K562 (cell line): ENCODE results near the gene TSPAN14. TPM values are rescaled to one million over a fixed set of nuclear protein-coding genes. Genes with fewer than 3 reads are reported as not detected.

Source experiments
- ARID1B ChIP-seq: fragments of 450-650 bp; IDR thresholded peaks from 2 replicates; pipeline ENCODE4 v1.6.1; 2016; ENCODE audit warnings: antibody characterized with exemption, mild to moderate bottlenecking, inconsistent platforms
- CBFA2T2 ChIP-seq: fragments of 450-650 bp; conservative IDR thresholded peaks from 2 replicates; pipeline ENCODE4 v1.6.1; 2017; ENCODE audit warnings: mild to moderate bottlenecking
- ELF1 ChIP-seq: fragments of 200-800 bp; sonication (Bioruptor generic); IDR thresholded peaks from 2 replicates; pipeline ENCODE4 v1.6.1; 2016; ENCODE audit warnings: missing genetic modification characterization, missing compliant biosample characterization
- HMGN3 ChIP-seq: IDR thresholded peaks from 2 replicates; pipeline ENCODE4 v1.6.1; 2011; ENCODE audit warnings: borderline replicate concordance, low read depth, mild to moderate bottlenecking, mixed read lengths, low read length; ENCODE audit not compliant: insufficient read length; ENCODE audit errors: extremely low read depth
- IFI16 ChIP-seq: fragments of 250-450 bp; sonication (Bioruptor Pico); IDR thresholded peaks from 2 replicates; pipeline ENCODE4 v2.1.2; 2022; ENCODE audit warnings: mild to moderate bottlenecking, inconsistent platforms
- LCOR ChIP-seq: sonication (generic); formaldehyde crosslinking; IDR thresholded peaks from 2 replicates; pipeline ENCODE4 v1.8.0; 2022; ENCODE audit warnings: mild to moderate bottlenecking, missing genetic modification reagents
- NCOA1 ChIP-seq: fragments of 450-650 bp; IDR thresholded peaks from 2 replicates; pipeline ENCODE4 v1.6.1; 2016; ENCODE audit warnings: low read depth
- POLR2B ChIP-seq: fragments of 450-650 bp; IDR thresholded peaks from 2 replicates; pipeline ENCODE4 v1.6.1; 2018; ENCODE audit warnings: low read depth; ENCODE audit not compliant: partially characterized antibody
- PURB ChIP-seq: sonication (generic); formaldehyde crosslinking; IDR thresholded peaks from 2 replicates; pipeline ENCODE4 v1.9.0; 2021; ENCODE audit warnings: low read depth, mild to moderate bottlenecking, missing genetic modification reagents
- ZC3H11A ChIP-seq: IDR thresholded peaks from 2 replicates; pipeline ENCODE4 v1.6.1; 2012; ENCODE audit warnings: low read depth, low read length, improper control_type of control experiment
- ZC3H8 ChIP-seq: fragments of 450-650 bp; IDR thresholded peaks from 2 replicates; pipeline ENCODE4 v1.6.1; 2017
- ZNF436 ChIP-seq: fragments of 250-450, 450-650 bp; sonication (Bioruptor Pico); formaldehyde crosslinking; IDR thresholded peaks from 2 replicates; pipeline ENCODE4 v1.7.0; 2020; ENCODE audit warnings: mild to moderate bottlenecking
- polyA plus RNA-seq, 8 experiments: library from polyadenylated mRNA; depleted of rRNA in 4 of 8; stranded (reverse) in 5 of 8; unstranded in 3 of 8; fragments of >200 nt; fragmentation: Nextera tagmentation in 2 of 8; fragmentation: Illumina TruSeq in 1 of 8; extraction: Ambion mirVana in 2 of 8; extraction: Trizol in 1 of 8; gene quantifications; 2 replicates each; pipeline versions ENCODE4 v1.2.1 to v1.2.3, GENCODE V29; 2011 to 2014; ENCODE audit warnings: inconsistent platforms in 1 of 8, missing spikeins in 1 of 8
- total RNA-seq, 7 experiments: library from RNA; depleted of rRNA in 6 of 7; stranded (reverse); fragments of >200 nt in 6 of 7; fragmentation: Illumina TruSeq in 2 of 7; extraction: Trizol in 2 of 7; gene quantifications; 2 replicates each; pipeline versions ENCODE4 v1.2.1 to v1.2.3, GENCODE V29; 2011 to 2021; ENCODE audit warnings: low replicate concordance in 1 of 7
- TF ChIP-seq, protein P1 (sequence below), 3 experiments: fragments of 200-800 bp in 1 of 3; sonication (Bioruptor generic) in 1 of 3; sonication (generic) in 1 of 3; formaldehyde crosslinking in 1 of 3; IDR thresholded peaks; 2 replicates each; pipeline versions ENCODE4 v1.6.1 to v1.8.0; 2016 to 2022; ENCODE audit warnings: mild to moderate bottlenecking in 2 of 3, missing compliant biosample characterization in 2 of 3, missing genetic modification characterization in 2 of 3, missing genetic modification reagents in 1 of 3
- TF ChIP-seq, protein P2 (sequence below): fragments of 450-650 bp; IDR thresholded peaks from 2 replicates; pipeline ENCODE4 v1.6.1; 2016; ENCODE audit warnings: low read depth, mild to moderate bottlenecking, moderate library complexity
- TF ChIP-seq, protein P3 (sequence below), 2 experiments: fragments of 450-650 bp; formaldehyde crosslinking in 1 of 2; IDR thresholded peaks; 2 replicates each; pipeline versions ENCODE4 v1.4.0 to v1.6.1; 2014 to 2020; ENCODE audit warnings: mild to moderate bottlenecking in 2 of 2, borderline replicate concordance in 1 of 2, low read depth in 1 of 2
- TF ChIP-seq, protein P4 (sequence below): fragments of 250-450 bp; sonication (Bioruptor Pico); IDR thresholded peaks from 2 replicates; pipeline ENCODE4 v1.5.0; 2022; ENCODE audit warnings: mild to moderate bottlenecking

TSPAN14 gene
- total and polyA plus RNA-seq, 9 of the 15 experiments (the other 6 are each of a cell fraction or from before 2014, with no cell fraction given): 5.8 to 92.9 (median 23.3) TPM

DNA sequence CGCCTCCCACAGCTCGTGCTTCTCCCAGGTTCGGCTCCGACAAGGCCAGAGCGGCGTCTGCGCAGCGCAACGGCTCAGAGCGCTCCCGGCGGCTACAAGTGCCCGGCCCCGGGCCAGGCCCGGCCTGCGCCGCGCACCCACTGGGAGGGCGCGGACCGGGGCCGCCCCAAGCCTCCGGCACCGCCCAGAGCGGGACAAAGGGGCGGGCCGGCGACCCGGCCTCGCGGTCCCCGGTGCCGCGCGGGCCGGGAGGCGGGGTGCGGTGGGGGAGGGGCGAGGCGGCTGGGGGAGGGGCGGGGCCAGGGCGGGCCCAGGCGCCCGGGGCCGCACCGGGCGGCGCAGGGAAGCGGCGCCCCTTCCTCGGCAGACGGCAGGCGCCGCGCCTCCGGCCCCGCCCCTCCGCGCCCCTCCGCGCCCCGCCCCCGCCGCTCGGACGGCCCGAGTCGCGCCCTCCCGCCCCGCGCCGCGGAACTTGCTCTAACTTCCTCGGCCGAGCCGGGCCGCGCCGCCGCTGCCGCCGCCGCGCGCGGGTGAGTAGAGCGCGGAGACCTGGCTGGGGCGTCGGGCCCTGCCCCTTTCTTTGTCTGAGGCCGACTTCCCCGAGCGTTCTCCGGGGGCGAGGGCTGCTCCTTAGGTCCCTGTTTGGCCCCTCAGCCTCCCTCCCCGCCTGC lies at the start of gene TSPAN14 (continued):
- TF ChIP-seq CBFA2T2 (no peak), NCOA1 (no peak), ZC3H11A (no peak), IFI16 (CRISPR knock-in tag) (no peak), ARID1B (no peak), HMGN3 (peak; percentile 79), ZC3H8 (no peak), PURB (CRISPR knock-in tag) (no peak), POLR2B (peak; percentile 47), LCOR (CRISPR knock-in tag) (no peak), ZNF436 (CRISPR knock-in tag) (no peak), ELF1 (tag) (no peak)
- TF ChIP-seq, protein P1, sequence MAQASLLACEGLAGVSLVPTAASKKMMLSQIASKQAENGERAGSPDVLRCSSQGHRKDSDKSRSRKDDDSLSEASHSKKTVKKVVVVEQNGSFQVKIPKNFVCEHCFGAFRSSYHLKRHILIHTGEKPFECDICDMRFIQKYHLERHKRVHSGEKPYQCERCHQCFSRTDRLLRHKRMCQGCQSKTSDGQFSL (CRISPR knock-in tag; IDR thresholded peaks at IDR 0.05): no peak
- TF ChIP-seq, protein P1 (tag; IDR thresholded peaks at IDR 0.05): no peak
- TF ChIP-seq, protein P2, sequence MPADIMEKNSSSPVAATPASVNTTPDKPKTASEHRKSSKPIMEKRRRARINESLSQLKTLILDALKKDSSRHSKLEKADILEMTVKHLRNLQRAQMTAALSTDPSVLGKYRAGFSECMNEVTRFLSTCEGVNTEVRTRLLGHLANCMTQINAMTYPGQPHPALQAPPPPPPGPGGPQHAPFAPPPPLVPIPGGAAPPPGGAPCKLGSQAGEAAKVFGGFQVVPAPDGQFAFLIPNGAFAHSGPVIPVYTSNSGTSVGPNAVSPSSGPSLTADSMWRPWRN: no peak
- TF ChIP-seq, protein P3, sequence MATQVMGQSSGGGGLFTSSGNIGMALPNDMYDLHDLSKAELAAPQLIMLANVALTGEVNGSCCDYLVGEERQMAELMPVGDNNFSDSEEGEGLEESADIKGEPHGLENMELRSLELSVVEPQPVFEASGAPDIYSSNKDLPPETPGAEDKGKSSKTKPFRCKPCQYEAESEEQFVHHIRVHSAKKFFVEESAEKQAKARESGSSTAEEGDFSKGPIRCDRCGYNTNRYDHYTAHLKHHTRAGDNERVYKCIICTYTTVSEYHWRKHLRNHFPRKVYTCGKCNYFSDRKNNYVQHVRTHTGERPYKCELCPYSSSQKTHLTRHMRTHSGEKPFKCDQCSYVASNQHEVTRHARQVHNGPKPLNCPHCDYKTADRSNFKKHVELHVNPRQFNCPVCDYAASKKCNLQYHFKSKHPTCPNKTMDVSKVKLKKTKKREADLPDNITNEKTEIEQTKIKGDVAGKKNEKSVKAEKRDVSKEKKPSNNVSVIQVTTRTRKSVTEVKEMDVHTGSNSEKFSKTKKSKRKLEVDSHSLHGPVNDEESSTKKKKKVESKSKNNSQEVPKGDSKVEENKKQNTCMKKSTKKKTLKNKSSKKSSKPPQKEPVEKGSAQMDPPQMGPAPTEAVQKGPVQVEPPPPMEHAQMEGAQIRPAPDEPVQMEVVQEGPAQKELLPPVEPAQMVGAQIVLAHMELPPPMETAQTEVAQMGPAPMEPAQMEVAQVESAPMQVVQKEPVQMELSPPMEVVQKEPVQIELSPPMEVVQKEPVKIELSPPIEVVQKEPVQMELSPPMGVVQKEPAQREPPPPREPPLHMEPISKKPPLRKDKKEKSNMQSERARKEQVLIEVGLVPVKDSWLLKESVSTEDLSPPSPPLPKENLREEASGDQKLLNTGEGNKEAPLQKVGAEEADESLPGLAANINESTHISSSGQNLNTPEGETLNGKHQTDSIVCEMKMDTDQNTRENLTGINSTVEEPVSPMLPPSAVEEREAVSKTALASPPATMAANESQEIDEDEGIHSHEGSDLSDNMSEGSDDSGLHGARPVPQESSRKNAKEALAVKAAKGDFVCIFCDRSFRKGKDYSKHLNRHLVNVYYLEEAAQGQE (IDR thresholded peaks at IDR 0.05; ENCODE audit: borderline replicate concordance): no peak
- TF ChIP-seq, protein P3 (CRISPR knock-in tag; IDR thresholded peaks at IDR 0.05; ENCODE audit: low read depth): peak; percentile 62; the same call in 1 of the 2 replicates
- TF ChIP-seq, protein P4, sequence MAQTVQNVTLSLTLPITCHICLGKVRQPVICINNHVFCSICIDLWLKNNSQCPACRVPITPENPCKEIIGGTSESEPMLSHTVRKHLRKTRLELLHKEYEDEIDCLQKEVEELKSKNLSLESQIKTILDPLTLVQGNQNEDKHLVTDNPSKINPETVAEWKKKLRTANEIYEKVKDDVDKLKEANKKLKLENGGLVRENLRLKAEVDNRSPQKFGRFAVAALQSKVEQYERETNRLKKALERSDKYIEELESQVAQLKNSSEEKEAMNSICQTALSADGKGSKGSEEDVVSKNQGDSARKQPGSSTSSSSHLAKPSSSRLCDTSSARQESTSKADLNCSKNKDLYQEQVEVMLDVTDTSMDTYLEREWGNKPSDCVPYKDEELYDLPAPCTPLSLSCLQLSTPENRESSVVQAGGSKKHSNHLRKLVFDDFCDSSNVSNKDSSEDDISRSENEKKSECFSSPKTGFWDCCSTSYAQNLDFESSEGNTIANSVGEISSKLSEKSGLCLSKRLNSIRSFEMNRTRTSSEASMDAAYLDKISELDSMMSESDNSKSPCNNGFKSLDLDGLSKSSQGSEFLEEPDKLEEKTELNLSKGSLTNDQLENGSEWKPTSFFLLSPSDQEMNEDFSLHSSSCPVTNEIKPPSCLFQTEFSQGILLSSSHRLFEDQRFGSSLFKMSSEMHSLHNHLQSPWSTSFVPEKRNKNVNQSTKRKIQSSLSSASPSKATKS (CRISPR knock-in tag): no peak
